SK-N-SH treated with all-trans-retinoic acid at 6 μM for 48 hours (cell line): ENCODE measurements around the gene ECE2.

Experiments
- ATAC-seq: fragments of 200-7000 bp; cut with Tn5 transposase; 3 replicates; pipeline ENCODE4 v1.9.1; 2020; ENCODE audit warnings: mild to moderate bottlenecking, moderate library complexity
- ARNTL ChIP-seq: fragments of 450-650 bp; formaldehyde crosslinking; IDR thresholded peaks from 2 replicates; pipeline ENCODE4 v1.5.0; 2020; ENCODE audit warnings: low read depth, mild to moderate bottlenecking, moderate library complexity, borderline replicate concordance
- CSDC2 ChIP-seq: fragments of 250-450 bp; sonication (Bioruptor Pico); IDR thresholded peaks from 2 replicates; pipeline ENCODE4 v1.5.0; 2020; ENCODE audit warnings: mild to moderate bottlenecking, moderate library complexity
- CSRNP3 ChIP-seq: fragments of 250-450 bp; sonication (Bioruptor Pico); IDR thresholded peaks from 2 replicates; pipeline ENCODE4 v1.5.1; 2021; ENCODE audit warnings: mild to moderate bottlenecking, moderate library complexity
- ESRRG ChIP-seq: fragments of 250-450 bp; sonication (Bioruptor Pico); IDR thresholded peaks from 2 replicates; pipeline ENCODE4 v1.6.1; 2021; ENCODE audit warnings: mild to moderate bottlenecking
- GLIS3 ChIP-seq: fragments of 250-450 bp; sonication (Bioruptor Pico); IDR thresholded peaks from 2 replicates; pipeline ENCODE4 v1.5.0; 2020; ENCODE audit warnings: mild to moderate bottlenecking, moderate library complexity
- OSR1 ChIP-seq: fragments of 250-450 bp; sonication (Bioruptor Pico); IDR thresholded peaks from 2 replicates; pipeline ENCODE4 v1.8.0; 2022; ENCODE audit warnings: moderate library complexity, mild to moderate bottlenecking, inconsistent platforms
- PPARA ChIP-seq: fragments of 250-450 bp; sonication (Bioruptor Pico); IDR thresholded peaks from 2 replicates; pipeline ENCODE4 v1.5.0; 2020; ENCODE audit warnings: mild to moderate bottlenecking, borderline replicate concordance
- RARB ChIP-seq: fragments of 250-450 bp; sonication (Bioruptor Pico); IDR thresholded peaks from 2 replicates; pipeline ENCODE4 v1.8.0; 2021; ENCODE audit warnings: mild to moderate bottlenecking, moderate library complexity
- SNAI2 ChIP-seq: fragments of 250-450 bp; sonication (Bioruptor Pico); IDR thresholded peaks from 2 replicates; pipeline ENCODE4 v1.5.0; 2020; ENCODE audit warnings: mild to moderate bottlenecking, moderate library complexity
- TCF4 ChIP-seq: fragments of 250-450 bp; sonication (Bioruptor Pico); IDR thresholded peaks from 2 replicates; pipeline ENCODE4 v1.8.0; 2021; ENCODE audit warnings: mild to moderate bottlenecking, moderate library complexity, borderline replicate concordance
- TOX ChIP-seq: fragments of 250-450 bp; sonication (Bioruptor Pico); IDR thresholded peaks from 2 replicates; pipeline ENCODE4 v1.8.0; 2021; ENCODE audit warnings: mild to moderate bottlenecking, moderate library complexity, borderline replicate concordance
- TSHZ2 ChIP-seq: fragments of 250-450 bp; sonication (Bioruptor Pico); IDR thresholded peaks from 2 replicates; pipeline ENCODE4 v1.5.0; 2020; ENCODE audit warnings: mild to moderate bottlenecking, moderate library complexity
- ZC3H10 ChIP-seq: fragments of 250-450 bp; sonication (Bioruptor Pico); IDR thresholded peaks from 2 replicates; pipeline ENCODE4 v1.5.1; 2021; ENCODE audit warnings: mild to moderate bottlenecking, moderate library complexity
- ZFP3 ChIP-seq: fragments of 250-450 bp; sonication (Bioruptor Pico); IDR thresholded peaks from 2 replicates; pipeline ENCODE4 v1.5.0; 2020; ENCODE audit warnings: mild to moderate bottlenecking, moderate library complexity
- ZFP30 ChIP-seq: fragments of 450-650 bp; formaldehyde crosslinking; IDR thresholded peaks from 2 replicates; pipeline ENCODE4 v1.5.0; 2022; ENCODE audit warnings: mild to moderate bottlenecking, moderate library complexity
- ZNF565 ChIP-seq: fragments of 450-650 bp; formaldehyde crosslinking; conservative IDR thresholded peaks from 2 replicates; pipeline ENCODE4 v1.5.0; 2020; ENCODE audit warnings: low read depth, mild to moderate bottlenecking, moderate library complexity
- ZNF70 ChIP-seq: fragments of 450-650 bp; formaldehyde crosslinking; IDR thresholded peaks from 2 replicates; pipeline ENCODE4 v1.5.0; 2020; ENCODE audit warnings: mild to moderate bottlenecking, moderate library complexity
- ZNF8 ChIP-seq: fragments of 450-650 bp; formaldehyde crosslinking; IDR thresholded peaks from 2 replicates; pipeline ENCODE4 v1.5.0; 2020; ENCODE audit warnings: mild to moderate bottlenecking, moderate library complexity
- TF ChIP-seq, protein P1 (sequence below): fragments of 250-450 bp; sonication (Bioruptor Pico); IDR thresholded peaks from 2 replicates; pipeline ENCODE4 v1.5.1; 2020; ENCODE audit warnings: low read depth, mild to moderate bottlenecking, moderate library complexity
- TF ChIP-seq, protein P2 (sequence below): fragments of 250-450 bp; sonication (Bioruptor Pico); IDR thresholded peaks from 2 replicates; pipeline ENCODE4 v1.8.0; 2021; ENCODE audit warnings: low read depth, mild to moderate bottlenecking, moderate library complexity, borderline replicate concordance

ECE2 gene

GRCh38 chr3:184323696-184324095, 47.9 kb downstream of the ECE2 start:
- no peak for TF ChIP-seq ARNTL (CRISPR knock-in tag)
- TF ChIP-seq, all 23 proteins: peak for 0
- ATAC-seq = no peak

DNA sequence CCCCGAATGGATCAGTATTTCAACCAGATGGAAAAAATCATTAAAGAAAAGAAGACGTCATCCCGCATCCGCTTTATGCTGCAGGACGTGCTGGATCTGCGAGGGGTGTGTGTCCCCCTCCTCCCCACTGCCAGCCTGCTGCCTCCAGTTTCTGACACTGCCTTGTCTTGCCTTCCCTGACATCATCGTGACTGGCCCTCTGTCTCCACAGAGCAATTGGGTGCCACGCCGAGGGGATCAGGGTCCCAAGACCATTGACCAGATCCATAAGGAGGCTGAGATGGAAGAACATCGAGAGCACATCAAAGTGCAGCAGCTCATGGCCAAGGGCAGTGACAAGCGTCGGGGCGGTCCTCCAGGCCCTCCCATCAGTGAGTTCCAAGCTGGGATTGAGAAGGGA, 49.4 kb downstream of the ECE2 start:
- TF ChIP-seq PPARA (CRISPR knock-in tag) (no peak), TSHZ2 (no peak), ZFP30 (CRISPR knock-in tag) (no peak), CSDC2 (CRISPR knock-in tag) (no peak), ESRRG (no peak), ARNTL (CRISPR knock-in tag) (no peak), SNAI2 (CRISPR knock-in tag) (no peak), TOX (CRISPR knock-in tag) (no peak), ZFP3 (no peak)
- TF ChIP-seq, protein P1, sequence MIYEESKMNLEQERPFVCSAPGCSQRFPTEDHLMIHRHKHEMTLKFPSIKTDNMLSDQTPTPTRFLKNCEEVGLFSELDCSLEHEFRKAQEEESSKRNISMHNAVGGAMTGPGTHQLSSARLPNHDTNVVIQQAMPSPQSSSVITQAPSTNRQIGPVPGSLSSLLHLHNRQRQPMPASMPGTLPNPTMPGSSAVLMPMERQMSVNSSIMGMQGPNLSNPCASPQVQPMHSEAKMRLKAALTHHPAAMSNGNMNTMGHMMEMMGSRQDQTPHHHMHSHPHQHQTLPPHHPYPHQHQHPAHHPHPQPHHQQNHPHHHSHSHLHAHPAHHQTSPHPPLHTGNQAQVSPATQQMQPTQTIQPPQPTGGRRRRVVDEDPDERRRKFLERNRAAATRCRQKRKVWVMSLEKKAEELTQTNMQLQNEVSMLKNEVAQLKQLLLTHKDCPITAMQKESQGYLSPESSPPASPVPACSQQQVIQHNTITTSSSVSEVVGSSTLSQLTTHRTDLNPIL (CRISPR knock-in tag) = no peak
- TF ChIP-seq, protein P2, sequence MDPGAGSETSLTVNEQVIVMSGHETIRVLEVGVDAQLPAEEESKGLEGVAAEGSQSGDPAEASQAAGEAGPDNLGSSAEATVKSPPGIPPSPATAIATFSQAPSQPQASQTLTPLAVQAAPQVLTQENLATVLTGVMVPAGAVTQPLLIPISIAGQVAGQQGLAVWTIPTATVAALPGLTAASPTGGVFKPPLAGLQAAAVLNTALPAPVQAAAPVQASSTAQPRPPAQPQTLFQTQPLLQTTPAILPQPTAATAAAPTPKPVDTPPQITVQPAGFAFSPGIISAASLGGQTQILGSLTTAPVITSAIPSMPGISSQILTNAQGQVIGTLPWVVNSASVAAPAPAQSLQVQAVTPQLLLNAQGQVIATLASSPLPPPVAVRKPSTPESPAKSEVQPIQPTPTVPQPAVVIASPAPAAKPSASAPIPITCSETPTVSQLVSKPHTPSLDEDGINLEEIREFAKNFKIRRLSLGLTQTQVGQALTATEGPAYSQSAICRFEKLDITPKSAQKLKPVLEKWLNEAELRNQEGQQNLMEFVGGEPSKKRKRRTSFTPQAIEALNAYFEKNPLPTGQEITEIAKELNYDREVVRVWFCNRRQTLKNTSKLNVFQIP (CRISPR knock-in tag) = no peak
- ATAC-seq = no peak

DNA sequence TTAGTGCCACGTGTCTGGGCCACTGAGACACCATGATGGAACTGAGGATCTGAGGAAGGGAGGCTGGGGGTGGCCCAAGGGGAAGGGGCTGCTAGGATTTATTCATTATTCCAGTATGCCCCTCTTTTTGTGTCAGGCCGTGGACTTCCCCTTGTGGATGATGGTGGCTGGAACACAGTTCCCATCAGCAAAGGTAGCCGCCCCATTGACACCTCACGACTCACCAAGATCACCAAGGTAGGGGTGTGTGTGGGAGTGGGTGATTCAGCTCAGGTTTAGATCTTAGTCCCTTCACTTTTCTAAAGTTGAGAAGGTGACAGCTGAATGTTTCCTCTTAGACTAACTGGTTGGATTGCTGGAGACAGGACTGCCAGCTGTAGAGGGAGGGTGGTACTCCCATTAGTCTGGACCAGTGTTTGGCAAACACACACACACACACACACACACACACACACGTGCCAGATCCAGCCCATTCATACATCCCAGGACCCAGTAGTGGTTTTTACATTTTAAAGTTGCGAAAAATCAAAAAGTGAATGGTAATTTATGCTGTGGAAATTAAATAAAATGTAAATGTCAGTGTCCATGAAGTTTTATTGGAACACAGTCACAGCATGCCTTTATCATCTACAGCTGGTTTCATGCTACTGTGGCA, 50.0 kb downstream of the ECE2 start:
- no peak for ATAC-seq
- TF ChIP-seq SNAI2 (CRISPR knock-in tag) = no peak
- TF ChIP-seq RARB (CRISPR knock-in tag) = no peak
- no peak for TF ChIP-seq ESRRG
- no peak for TF ChIP-seq CSRNP3
- no peak for TF ChIP-seq ZFP30 (CRISPR knock-in tag)
- no peak for TF ChIP-seq OSR1 (CRISPR knock-in tag)
- TF ChIP-seq ZC3H10 (CRISPR knock-in tag) = no peak
- TF ChIP-seq ZNF565 (CRISPR knock-in tag) = no peak
- TF ChIP-seq PPARA (CRISPR knock-in tag) = no peak
- no peak for TF ChIP-seq ZFP3
- no peak for TF ChIP-seq ZNF8 (CRISPR knock-in tag)
- no peak for TF ChIP-seq TOX (CRISPR knock-in tag)
- TF ChIP-seq, protein P2 (CRISPR knock-in tag) = no peak
- TF ChIP-seq TCF4 (CRISPR knock-in tag) = no peak
- TF ChIP-seq CSDC2 (CRISPR knock-in tag) = no peak
- TF ChIP-seq ZNF70 (CRISPR knock-in tag) = no peak
- no peak for TF ChIP-seq GLIS3 (CRISPR knock-in tag)
